Ovary (tissue), 3 donors: Measurements from ENCODE around the gene C1QA.

Experiments used
- EP300 ChIP-seq: sonication (generic); formaldehyde crosslinking; IDR thresholded peaks from one replicate; pipeline ENCODE4 v1.6.1; 2017; ENCODE audit warnings: antibody characterized with exemption
- POLR2A ChIP-seq: fragments of 450-650 bp; IDR thresholded peaks from one replicate; pipeline ENCODE4 v1.6.1; 2017; ENCODE audit warnings: antibody characterized with exemption, mild to moderate bottlenecking, moderate library complexity
- TF ChIP-seq, protein P1 (sequence below), 3 donors: fragments of 450-650 bp in 2 of 3; fragments of 200-600 bp in 1 of 3; IDR thresholded peaks; one replicate each; pipeline versions ENCODE4 v1.5.1 to v1.8.0; 2016 to 2022; ENCODE audit warnings: antibody characterized with exemption in 3 of 3, mild to moderate bottlenecking in 1 of 3
- donor health status: DM: no; HTN: no; CAD: no.

DNA sequence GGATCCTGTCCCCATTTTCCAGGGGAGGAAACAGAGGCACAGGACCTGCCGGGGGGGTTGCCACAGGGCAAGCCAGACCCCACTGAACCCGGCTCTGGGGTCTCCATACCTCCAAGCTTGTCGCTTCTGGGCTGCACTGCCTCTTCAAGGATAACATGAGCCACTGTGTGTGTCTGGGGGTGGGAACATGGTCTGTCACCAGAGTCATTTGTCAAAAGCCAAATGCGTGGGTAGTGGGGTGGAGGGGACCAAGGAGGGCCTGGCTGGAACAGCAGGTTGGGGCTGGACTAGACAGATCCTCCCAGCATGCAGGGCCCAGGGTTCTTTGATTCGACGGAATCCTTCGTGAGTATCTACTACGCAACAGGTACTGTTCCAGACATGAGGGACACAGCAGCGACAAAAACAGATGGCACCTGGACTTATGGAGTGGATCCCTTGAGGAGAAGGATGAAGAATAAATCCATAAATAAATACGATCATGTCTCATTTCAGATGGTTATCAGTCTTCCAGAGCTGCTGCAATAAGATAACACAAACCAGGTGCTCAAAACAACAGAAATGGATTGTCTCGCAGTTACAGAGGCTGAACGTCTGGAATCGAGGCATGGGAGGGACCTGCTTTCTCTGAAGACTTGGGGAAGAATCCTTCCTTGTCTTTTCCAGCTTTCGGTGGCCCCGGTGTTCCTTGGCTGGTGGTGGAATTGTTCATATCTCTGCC, 45.3 kb downstream of the C1QA start:
- TF ChIP-seq, protein P1, sequence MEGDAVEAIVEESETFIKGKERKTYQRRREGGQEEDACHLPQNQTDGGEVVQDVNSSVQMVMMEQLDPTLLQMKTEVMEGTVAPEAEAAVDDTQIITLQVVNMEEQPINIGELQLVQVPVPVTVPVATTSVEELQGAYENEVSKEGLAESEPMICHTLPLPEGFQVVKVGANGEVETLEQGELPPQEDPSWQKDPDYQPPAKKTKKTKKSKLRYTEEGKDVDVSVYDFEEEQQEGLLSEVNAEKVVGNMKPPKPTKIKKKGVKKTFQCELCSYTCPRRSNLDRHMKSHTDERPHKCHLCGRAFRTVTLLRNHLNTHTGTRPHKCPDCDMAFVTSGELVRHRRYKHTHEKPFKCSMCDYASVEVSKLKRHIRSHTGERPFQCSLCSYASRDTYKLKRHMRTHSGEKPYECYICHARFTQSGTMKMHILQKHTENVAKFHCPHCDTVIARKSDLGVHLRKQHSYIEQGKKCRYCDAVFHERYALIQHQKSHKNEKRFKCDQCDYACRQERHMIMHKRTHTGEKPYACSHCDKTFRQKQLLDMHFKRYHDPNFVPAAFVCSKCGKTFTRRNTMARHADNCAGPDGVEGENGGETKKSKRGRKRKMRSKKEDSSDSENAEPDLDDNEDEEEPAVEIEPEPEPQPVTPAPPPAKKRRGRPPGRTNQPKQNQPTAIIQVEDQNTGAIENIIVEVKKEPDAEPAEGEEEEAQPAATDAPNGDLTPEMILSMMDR (IDR thresholded peaks at IDR 0.05) = no peak
- TF ChIP-seq POLR2A (no peak), EP300 (no peak)
